H54 (cell line): Measurements from ENCODE around the gene SEC24C.

Experiments used
- DNase-seq: peaks from one replicate; pipeline ENCODE4 v3.0.0; 2011; ENCODE audit warnings: low spot score, mixed read lengths; ENCODE audit not compliant: insufficient read length
- FAIRE-seq: peaks from 3 replicates; lab custom pipeline; 2011; peaks lifted over from hg19 to GRCh38; lab: Jason Lieb, UNC
- POLR2A ChIP-seq: IDR thresholded peaks from 2 replicates; pipeline ENCODE4 v1.6.1; 2011; ENCODE audit warnings: low read depth, mild to moderate bottlenecking, low read length

SEC24C gene

DNA sequence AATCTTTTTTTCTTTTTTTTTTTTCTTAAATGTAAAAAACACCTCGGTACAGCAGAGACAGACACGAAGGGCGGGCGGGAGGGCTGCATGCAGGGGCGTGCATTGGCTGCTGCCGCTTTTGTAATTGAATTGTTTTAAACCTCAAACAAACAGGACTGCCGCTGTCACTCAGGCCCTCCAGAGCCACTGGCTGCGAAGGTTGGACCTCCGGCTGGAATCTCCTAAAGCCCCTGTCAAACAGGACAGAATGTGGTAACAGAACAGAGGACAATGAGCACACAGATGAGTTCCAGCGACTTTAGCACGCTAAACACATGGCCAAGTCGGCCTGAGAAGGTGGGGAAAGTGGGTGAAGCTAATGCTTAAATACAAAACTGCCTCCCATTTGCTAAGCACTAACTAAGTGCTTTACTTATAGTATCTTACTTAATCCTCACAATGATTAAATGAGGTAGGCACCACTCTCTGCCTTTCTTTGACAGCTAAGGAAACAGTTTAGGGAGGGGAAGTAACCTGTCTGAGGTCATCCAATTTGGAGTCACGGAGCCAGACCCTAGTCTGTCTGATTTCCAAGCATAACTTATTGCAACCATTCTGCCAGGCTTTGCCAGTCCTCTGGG lies 70.2 kb downstream of the SEC24C start:
- DNase-seq (no peak), FAIRE-seq (no peak)
- no peak for TF ChIP-seq POLR2A

DNA sequence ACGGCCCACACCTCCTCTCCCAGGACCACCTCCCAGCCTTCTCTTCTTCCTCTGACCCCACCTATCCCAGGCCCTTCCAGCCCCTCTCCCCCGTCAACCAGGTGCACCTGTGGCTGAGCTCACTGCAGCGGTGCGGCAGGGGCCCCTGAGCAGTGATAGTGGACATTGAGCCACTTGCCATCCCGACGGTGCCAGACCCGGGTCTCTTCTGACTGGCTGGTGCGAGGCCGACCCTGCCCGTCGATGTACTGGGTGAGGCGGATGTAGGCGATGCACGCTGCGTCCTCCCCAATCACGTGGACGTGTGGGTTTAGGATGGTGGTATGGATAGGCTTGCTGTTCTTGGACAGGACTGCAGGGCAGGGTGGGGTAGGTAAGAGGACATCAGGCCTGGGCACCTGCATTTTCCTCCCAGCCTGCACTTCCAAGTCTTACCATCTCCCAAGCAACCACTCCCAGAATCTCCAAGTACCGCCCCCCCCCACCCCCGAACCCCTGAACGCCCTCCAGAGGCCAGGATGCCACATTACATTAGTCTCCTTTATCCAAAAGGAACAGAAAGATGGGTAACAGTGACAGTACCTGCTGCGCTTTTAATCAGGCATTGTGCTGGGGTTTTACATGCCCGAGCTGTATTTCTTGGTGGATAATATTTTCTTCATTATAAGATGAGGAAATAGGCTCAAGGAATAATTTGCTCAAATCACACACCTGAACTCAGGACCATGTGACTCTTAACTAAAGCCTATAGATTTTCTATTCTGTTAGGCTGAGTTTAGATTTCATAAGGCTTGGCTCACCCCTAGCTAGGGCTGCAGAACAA lies 70.9 kb downstream of the SEC24C start:
- FAIRE-seq (no peak), DNase-seq (peak; percentile 68)
- no peak for TF ChIP-seq POLR2A

DNA sequence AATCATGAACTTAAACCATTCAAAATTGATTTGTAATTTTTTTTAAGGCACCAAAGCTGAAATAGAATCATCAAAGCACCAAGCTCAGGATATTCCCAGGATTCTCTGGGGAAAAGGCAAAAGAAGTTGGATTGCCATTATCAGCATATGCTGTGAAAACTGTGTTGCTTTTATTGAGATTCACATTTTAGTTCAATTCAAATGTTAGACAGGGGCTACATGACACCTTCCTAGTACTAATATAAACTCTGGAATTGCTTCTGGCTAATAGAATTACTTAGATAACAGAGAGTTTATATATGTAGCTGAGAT lies 71.5 kb downstream of the SEC24C start:
- TF ChIP-seq POLR2A, result no peak
- FAIRE-seq, result no peak
- DNase-seq, result no peak

DNA sequence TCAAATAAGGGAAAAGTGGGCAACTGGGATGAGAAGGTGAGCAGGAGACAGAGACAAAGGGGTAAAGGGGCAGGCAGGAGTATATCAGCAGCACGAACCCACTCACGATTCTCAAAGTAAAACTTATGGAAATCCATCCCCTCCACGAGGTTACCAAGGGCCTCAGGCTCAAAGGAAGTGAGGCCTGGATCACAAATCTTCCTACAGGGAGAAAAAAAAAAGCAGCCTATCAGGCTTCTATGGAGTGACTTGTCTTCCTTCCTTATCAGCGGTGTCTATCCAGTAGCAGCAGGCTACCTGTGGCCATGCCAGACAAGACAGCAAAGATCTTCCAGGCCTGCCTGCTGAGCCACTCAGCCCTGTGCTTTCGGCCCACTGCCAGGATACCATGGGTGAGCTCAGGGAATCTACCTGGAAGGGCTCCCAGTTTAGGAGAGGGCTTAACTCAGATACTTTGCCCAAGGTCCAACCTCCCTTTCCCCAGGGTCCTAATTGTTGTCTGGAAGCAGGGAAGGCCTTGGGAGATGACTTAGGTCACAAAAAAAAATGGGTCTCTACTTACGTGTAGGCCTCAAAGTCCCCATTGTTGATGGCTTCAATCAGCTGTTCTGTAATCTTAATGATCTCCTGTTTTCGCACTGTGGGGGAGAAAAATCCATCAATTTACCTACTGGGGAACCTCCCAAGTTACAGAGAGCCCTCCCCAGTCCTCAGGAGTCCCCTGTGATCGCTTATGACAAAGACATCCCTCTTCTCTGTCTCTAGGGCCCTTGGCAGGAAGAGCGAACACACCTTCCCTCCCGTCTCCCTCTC lies 73.0 kb downstream of the SEC24C start:
- FAIRE-seq, result no peak
- no peak for TF ChIP-seq POLR2A
- DNase-seq, result no peak

DNA sequence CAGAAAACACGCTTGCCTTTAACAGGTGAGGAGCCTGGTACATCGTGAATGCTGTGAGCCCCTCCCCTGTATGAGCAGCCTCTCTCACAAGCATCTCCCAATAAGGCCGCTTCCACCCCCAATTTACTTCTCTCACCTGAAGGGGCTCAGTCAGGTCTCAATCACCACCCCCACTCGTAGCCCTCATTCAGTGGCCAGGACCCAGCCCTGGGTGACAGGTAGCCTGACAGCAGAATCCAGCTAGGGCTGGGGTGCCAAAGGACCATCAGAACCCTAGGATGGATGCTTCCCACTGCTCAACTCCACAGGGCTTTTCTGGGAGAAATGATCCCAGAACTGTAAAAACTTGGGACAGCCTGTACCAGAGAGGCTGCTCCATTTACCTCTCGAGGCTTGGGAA lies 73.7 kb downstream of the SEC24C start:
- DNase-seq, result no peak
- no peak for FAIRE-seq
- TF ChIP-seq POLR2A, result no peak

DNA sequence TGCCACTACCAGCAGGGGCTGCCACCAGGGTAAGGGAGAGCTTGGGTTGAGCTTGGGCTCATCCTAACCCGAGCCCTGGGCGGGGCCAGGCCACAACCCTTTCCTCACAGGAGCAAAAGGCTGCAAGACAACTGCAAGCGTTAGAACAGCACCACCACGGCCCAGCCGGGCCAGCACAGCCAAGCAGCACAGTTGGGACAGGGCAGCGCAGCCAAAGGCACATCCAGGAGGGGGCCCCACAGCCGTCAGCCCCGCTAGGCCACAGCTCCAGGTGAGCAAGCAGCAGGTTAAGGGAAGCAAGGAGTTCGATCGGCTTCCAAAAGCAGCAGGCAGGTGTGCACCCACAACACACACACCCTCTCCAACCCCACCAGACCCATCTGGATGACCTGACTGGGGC lies 74.2 kb downstream of the SEC24C start:
- no peak for FAIRE-seq

GRCh38 chr10:73819081-73819480 lies 74.9 kb downstream of the SEC24C start:
- no peak for TF ChIP-seq POLR2A
- DNase-seq (no peak), FAIRE-seq (no peak)

More for the DNA sequence above, 74.2 kb downstream of the SEC24C start:
- DNase-seq, result no peak
- no peak for TF ChIP-seq POLR2A

- DNase-seq, result peak; percentile 42
- no peak for TF ChIP-seq POLR2A
- no peak for FAIRE-seq
Observed at GRCh38 chr10:73819513-73820093, 75.4 kb downstream of the SEC24C start.
